ENCODE results near the gene RPL18A.

- TF ChIP-seq CTCF (IDR thresholded peaks at IDR 0.05) (no peak), POLR2A (IDR thresholded peaks at IDR 0.05) (no peak), POLR2AphosphoS5 (IDR thresholded peaks at IDR 0.05) (no peak), EP300 (IDR thresholded peaks at IDR 0.05) (no peak)
These were observed 43.0 kb downstream of the RPL18A start for GRCh38 chr19:17902701-17903100.
